8988T (cell line): ENCODE results near the gene FAM13A.
"Not testable (repeated sequence)": the region's sequence is repeated elsewhere in the genome, so short reads cannot be mapped to it uniquely, and the experiment has no call there.

Experiments used
- DNase-seq: peaks from one replicate; pipeline ENCODE4 v3.0.0; 2011

FAM13A gene

DNA sequence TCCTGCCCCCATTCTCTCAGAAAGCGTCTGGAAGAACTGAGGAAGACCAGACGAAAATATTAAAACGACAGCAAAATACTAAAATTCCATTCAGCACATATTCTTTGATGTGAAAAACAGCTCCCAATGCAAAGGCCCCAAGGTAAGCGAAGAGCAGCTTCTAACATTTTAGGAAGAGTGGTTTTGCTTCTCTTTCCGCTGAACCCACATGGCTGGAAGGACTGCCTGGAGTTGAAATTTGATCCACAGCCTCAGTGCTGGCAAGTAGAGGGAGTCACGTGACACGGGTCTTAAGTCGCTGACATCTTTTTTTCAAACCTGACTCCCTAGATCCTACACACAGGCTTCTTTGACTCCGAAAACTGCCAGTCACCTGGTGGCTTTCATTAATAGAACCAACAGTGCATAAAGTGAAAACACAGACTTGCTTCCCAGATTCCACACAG, at the start of gene FAM13A:
TSS of gene FAM13A (minus strand) at position 233 of the 446 bp plus-strand sequence. CDS start at position 12, 221 bp downstream.
- no peak for DNase-seq

DNA sequence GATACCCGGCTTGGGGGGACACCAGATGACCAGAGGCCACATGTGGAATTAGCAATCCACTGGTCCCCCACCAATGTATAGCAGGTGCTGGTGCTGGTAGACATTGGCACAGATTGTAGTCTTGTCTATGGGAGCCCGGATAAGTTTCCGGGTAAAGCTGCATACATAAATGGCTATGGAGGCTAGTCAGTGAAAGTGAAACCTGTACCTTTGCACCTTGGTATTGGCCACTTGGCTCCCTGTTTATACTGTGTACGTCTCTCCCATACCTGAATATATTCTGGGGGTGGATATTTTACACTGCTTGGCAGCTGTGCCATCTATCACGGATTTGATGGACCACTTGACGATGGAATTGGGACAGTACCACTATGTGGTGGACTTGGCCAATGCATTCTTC, 48.7 kb upstream of the FAM13A start:
- no peak for DNase-seq

DNA sequence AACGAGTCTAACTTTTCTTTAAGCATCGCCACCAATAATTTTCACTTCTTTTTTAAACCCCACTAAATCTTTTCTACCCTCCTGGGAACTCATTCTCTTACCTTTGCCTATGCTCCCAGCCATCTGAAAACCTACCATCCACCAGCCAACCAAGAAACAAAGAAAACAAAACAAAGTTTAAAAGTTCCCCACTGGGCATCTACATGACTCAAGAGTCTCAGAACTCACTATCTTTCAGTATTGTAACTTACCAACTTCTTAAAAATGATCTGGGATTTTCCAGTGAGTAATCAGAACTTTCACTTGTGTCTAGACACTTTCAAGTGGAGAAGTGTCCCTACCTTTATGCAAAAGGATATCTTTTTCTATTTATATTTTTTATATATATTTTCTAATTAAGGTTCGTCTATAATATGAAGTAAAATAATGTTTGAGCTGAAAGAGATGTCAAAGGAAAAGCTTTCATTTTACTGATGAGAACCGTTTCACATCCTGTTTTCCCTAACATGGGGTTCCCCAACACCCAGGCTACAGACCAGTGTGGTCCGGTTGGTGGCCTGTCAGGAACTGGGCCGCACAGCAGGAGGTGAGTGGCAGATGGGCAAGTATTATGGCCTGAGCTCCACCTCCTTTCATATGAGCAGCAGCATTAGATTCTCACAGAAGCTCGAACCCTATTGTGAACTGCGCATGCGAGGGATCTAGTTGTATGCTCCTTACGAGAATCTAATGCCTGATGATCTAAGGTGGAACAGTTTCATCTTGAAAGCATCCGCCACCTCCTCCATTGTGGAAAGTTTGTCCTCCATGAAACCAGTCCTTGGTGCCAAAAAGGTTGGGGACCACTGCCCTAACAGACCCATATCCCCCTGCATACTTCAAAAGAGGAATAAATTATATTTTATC, 44.5 kb upstream of the FAM13A start:
- no peak for DNase-seq

DNA sequence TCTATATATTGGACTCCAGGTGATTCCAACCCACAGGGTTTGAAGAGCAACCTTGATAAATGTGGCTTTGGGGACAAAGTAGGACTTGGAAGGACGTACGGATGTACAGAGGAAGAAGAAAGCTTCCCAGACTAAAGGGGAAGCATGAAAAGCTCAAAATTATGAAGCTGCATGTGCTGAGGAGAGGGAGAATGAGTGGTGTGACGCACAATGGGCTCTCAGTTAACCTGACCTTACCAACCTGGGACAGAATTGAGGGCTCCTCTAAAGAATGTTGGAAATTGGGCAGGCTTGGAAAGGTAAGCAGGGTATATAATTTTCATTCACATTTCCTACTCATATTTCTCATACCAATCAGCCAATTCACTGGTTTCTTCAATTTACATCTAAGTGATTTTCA, 43.9 kb upstream of the FAM13A start:
- DNase-seq = no peak

DNA sequence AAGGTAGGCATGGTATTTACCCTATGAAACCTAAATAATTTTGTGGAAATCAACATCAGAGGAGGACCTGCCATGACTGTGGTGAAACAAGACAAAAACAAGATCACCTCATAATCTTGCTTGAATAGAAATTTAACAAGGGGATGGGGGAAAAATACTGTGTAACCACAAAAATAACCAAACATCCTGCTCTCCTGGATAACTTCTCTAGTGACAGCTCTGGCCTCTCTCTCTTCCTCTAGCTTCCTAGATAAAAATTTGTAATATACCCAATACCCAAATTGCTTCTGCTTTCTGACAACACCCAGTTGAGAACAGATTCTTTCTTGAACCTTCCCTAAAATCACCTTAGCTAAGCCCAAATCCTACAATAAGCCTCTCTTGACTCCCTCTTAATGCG, 42.5 kb upstream of the FAM13A start:
- no peak for DNase-seq

DNA sequence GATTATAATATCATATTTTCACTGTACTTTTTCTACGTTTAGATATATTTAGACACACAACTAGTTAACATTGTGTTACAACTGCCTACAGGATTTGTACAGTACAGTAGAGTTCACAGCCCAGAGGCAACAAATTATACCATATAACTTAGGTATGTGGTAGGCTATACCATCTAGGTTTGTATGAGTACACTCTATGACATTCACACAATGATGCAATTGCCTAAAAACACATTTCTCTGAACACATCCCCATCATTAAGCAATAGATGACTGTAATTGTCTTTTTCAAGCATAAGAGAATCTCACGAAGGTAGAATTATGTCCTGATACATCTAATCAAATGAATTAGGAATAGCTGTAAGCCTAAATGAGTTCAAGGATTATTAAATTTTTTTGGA, 42.0 kb upstream of the FAM13A start:
- no peak for DNase-seq

DNA sequence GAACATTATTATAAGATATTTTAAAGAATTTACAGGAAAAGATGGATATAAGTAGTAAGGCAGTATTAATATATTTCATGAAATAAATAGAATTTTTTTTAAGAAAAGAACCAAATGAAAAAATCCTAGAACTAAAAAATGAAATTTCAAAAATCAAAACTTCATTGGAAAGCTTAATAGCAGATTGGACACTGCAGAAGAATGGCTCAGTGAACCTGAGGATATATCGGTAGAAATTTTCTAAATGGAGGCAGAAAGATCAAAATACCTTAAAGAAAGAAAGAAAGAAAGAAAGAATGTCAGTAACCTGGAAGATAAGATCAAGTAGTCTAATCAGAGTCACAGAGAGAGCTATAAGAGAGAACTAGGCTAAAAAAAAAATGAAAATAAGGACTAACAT, 21.3 kb upstream of the FAM13A start:
- DNase-seq = no peak

DNA sequence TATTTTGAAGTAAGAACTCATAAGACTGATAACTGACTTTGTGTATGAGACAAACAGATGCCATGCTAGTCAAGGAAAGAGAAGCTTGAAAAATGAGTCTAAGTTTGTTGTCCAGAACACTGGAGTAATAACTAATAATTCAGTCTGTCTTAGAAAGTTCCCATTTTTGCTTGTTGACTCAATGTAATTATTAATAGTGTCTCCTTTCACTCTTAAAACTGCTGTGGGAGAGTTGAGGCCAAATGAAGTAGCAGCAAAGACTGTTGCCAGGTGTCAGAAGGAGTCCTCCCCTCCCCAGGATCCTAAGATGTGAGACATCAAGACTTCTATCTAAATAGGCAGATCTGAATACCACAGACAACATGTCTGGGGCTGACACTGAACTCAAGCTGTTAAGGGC, 20.8 kb upstream of the FAM13A start:
- no peak for DNase-seq

DNA sequence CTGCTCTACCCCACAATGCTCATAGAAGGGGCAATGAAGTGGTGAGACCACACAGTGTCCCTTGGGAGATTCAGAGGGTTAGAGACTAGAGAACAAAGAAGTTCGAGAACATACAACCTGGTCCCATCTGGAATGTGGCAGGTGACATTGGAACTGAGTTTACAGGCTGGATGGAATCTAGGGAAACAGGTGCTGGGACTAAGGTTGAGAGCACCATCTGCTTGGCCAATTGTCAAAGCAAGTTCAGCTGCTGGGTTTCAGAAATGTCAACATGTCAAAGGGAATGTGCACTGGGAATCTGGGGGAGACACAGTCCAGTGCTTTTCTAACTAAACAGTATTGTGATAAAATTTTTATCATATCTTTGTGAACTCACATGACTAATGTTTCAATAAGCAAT, 15.9 kb upstream of the FAM13A start:
- no peak for DNase-seq

DNA sequence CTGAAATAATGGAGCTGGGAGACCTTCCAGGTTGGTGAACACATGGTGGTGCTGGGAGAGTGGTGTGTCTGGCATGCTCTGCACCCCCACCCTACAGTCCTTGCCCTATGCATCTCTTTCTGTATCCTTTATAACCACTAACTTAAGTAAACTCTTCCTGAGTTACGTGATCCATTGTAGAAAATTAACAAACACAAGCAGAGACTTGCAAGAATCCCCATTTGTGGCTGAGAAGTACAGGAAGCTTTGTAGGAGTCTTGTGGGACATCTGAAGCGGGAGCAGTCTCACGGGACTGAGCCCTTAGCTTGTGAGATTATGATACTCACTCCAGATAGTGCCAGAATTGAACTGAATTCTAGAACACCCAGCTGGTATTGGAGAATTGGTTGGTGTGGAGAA, 14.3 kb upstream of the FAM13A start:
- DNase-seq = no peak

DNA sequence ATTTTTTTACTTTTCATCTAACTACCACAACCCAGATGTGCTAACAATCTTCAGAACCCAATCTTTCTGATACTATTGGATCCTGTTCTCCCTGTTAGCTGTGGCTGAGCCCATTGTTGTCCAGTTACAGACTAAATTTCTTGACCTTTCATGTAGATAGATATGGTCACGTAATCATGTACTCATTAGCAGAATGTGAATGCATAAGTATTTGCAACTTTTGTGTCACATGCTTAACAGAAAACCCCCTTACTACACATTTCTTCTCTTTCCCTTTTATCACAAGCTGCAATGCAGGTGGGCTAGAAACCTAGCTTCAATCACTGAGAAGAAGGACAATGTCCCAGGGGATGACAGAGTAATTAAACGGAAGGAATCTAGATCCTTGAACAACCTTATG, 13.1 kb upstream of the FAM13A start:
- no peak for DNase-seq

DNA sequence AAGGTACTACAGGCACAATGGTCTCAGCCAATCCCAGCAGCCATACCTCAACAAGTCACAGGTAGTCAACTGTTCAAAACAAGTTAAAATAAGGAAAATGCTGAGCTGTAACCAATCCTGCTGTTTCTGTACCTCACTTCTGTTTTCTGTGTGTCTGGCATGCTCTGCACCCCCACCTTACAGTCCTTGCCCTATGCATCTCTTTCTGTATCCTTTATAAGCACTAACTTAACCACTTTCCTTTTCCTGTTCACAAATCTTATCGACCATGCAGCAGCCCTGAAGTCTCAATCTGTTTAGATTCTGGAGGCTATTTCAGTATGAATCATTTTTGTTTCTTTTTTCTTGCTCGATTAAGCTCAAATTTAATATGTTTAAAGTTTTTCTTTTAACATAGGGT, 12.5 kb upstream of the FAM13A start:
- DNase-seq = no peak

DNA sequence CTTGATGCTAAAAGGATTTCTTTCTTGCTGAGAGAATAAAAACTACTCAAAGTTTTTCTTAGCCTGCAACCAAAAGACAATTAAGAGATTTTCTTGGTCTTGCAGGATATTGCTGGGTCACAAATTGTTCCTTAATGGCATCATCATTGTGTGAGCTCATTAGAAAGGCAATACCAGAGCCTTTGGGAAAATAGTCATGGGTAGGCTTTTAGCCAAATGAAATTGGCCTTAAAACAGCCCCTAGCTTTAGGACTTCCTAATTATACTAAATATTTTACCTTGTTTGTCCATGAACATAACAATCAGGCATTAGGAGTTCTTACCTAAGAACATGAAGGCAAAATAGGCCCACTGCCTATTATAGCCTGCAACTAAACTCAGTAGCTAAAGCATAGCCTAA, 10.4 kb upstream of the FAM13A start:
- DNase-seq = no peak

DNA sequence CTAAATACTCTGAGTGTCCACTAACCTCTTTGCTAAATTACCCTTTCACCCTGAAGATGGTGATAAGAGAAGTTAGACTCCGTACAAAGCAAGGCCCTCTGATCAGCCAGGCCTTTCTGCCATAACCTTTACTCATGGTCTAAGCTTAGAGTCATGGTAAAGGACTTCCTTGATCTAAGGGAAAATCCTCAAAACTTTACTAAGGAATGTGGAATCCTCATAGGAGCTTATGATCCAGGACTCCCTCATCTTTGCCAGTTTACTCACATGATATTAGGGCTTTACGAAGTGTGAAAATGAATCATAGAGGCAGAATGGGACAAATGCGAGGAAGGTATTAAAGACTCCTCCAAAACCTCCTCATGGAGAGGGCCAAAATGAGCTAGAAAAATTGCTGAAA, 7.9 kb upstream of the FAM13A start:
- no peak for DNase-seq

DNA sequence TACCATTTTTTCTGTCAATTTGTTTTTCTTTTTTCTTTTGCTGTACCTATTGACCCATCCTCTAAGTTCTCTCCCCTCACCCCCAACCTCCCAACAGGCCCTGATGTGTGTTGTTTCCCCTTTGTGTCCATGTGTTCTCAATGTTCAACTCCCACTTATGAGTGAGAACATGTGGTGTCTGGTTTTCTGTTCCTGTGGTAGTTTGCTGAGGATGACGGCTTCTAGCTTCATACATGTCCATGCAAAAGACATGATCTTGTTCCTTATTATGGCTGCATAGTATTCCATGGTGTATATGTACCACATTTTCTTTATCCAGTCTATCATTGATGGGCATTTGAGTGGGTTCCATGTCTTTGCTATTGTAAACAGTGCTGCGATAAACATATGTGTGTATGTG, 859 bp upstream of the FAM13A start:
- not testable (repeated sequence) for DNase-seq

DNA sequence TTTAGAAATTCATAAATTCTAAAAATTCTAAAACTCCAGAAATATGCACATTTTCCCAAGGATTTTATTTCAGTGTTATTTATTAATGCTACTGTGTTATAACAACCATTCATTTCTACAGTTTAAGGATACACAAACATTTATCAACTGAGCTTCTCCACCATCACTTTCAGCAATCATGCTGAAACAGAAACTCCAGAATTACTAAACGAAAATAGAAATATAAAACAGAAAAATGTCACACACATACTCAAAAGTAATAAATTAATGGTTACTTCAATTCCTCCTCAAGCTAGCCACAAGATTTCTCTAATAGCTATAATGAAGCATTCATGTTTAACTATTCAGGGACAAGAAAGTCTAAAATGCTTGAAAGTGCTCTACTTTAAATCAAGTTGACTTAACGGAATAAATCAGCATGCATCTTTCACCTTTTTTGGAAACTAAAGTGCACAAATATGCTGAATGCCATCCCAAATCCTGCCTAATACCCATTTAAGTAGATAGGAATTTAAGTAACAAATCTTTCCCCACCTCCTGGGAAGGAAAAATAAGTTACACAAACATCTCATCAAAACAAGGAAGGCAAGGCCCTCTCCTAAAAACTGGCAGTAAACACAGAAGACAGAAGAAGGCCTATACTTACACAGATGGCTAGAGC, 563 bp downstream of the FAM13A start:
- DNase-seq = no peak

DNA sequence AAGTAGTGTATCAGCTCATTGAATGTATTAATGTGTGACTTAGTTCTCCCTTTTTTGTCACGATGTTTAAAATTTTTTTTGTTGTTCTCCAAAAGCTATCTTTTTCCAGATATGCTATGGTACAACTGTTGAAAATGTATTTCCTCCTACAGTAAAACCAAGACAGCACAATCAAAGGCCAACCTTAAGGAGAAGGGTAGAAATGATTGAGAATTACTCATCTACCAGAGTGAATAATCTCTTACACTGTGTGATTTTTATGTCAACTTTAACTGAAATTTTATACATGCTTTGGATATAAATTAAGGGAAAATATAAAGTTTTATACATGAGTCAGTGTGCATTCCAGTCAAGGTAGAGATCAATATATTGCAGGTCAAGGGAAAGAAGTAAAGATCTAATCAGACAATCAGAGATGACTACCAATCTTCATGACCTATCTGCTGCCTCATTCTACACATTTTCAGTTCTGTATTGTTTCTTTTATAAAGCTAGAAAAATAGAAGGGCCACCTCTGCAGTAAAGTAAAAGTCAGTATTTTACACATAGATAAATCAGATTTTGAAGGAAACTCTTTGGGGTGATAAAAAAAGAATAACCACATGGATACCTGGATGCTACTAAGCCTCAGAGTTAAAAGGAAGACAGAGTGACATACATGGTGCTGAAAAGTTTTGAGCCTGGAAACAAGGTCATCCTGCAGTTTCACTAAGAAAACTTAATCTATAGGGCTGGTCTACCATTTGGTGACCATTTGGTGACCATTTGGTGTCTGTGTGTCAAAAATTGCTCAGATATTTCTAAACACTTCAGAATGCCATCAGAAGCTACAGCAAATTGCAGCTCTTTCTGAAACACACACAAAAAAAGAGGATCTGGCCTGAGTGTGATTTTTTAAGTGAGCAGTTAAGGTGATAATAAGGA, 1.6 kb downstream of the FAM13A start:
- DNase-seq = no peak

DNA sequence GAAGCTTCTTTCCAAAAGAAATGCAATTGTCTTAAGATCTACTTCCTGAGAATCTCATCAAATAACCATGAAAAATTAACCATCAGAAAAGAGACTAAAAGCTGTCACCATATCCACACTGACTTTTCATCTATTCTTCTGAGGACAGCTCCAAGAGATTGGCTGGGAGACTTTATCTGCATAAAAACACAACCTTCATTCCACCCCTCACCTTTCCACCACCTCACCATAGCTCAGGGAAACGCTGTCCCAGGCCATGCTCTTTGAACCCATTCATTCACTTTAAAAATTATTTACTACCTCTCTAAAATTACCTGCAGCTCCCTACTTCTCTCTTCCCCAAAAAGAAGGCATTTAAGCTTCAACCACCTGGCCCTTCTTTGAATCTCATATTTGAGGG, 2.4 kb downstream of the FAM13A start:
- DNase-seq = no peak

DNA sequence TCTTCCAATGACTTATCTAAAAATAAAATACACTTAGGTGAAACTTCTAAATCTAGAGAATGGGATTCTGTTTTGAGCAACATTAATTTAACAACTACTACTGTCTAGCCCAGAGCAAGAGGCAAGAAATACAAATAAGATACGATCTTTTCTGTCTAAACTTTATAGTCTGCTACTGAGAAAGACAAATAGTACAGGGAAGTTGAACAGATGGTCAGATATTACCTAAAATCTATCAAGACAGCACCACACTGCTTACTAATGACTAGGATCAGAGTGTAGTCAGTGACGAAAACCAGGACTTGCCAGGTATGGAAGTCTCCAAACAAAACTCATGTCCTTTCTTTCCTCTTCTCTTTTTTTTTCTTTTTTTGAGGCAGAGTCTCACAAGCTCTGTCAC, 7.1 kb downstream of the FAM13A start:
- DNase-seq = no peak

DNA sequence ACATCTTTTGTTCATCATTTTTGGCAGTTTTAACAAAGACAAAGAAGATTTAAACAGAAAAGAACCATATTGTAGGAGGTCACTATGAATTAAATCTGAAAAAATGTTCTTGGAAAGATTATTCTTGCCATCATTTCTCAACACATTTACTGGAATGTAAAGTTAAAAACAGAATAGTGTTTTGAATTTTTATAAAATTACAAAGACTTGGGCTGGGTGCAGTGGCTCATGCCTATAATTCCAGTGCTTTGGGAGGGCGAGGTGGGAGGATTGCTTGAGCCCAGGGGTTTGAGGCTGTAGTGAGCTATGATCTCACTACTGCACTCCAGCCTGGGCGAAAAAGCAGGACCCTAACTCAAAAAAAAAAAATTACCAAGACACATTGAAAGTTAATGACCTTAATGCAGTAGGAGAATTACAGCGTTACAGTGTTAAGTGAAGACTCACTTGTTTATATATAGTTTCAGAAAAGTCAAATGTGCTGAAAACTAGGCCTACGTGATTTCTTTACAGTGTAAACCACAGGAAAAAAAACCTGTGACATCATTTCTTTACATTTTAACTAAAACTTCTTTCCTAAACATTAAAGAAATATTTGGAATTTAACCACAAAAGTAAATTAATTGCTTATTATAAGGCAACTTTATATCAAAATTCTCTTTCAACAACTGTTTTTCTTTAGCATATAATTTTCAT, 7.9 kb downstream of the FAM13A start:
- DNase-seq = no peak

DNA sequence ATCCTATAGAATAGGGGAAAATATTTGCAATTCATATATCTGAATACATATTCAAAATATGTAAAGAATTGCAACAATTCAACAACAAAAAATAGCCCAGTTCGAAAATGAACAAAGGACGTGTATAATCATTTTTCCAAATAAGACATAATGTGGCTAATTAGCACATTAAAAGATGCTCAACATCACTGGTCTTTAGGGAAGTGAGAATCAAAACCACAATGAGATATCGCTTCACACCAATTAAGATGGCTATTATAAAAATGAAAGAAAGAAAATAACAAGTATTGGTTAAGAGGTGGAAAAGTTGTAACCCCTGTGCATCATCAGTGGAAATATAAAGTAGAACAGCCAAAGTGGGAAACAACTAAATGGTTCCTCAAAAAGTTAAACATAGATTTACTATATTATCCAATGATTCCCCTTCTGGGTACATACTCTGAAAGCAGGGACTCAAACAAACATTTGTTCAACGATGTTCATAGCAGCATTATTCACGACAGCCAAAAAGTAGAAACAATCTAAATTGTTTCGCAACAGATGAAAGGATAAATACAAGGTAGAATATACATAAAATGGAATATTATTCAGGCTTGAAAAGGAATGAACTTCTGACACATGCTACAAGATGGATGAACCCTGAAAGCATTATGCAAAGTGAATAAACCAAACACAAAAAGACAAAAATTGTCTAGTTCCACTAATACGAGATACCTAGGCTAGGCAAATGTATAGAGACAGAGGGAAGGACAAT, 12.7 kb downstream of the FAM13A start:
- no peak for DNase-seq

DNA sequence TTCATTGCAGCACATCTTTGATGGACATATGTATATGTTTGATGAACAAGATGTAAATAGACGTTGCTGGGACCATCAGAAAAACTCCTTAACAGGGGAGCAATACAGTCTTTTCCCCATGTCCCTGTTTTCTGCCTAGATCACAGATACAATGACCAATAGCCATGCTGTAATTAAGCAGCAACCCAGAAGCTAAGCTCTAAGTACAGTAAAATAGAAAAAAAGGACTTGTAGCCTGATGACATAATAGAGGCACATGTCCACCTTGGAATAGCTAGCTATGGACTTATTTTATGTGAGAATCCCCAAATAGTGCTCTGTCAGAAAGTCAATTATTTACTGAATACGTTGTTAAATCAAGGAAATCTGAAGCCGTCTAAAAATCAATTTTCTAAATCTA, 14.9 kb downstream of the FAM13A start:
- DNase-seq = no peak
